ENCODE measurements around the gene CCNL2.

DNA sequence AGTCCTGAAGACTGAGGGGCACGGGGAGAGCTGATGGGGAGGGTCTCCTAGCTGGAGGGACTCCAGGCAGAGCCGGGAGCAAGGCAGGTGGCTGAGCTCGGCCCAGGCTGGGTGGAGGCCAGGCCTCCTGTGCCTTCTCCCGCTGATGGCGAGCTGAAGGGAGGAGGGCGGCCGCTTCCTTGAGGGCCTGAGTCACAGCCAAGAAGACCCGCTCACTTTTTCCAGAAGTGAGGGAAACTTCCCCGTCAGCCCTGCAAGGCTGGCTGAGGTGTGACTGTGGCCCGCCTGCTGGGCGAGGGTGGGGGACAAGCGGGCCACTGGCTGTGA lies 34.6 kb upstream of the CCNL2 start:
- TF ChIP-seq, protein P1, sequence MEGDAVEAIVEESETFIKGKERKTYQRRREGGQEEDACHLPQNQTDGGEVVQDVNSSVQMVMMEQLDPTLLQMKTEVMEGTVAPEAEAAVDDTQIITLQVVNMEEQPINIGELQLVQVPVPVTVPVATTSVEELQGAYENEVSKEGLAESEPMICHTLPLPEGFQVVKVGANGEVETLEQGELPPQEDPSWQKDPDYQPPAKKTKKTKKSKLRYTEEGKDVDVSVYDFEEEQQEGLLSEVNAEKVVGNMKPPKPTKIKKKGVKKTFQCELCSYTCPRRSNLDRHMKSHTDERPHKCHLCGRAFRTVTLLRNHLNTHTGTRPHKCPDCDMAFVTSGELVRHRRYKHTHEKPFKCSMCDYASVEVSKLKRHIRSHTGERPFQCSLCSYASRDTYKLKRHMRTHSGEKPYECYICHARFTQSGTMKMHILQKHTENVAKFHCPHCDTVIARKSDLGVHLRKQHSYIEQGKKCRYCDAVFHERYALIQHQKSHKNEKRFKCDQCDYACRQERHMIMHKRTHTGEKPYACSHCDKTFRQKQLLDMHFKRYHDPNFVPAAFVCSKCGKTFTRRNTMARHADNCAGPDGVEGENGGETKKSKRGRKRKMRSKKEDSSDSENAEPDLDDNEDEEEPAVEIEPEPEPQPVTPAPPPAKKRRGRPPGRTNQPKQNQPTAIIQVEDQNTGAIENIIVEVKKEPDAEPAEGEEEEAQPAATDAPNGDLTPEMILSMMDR (IDR thresholded peaks at IDR 0.05), result no peak
- no peak for TF ChIP-seq POLR2A (IDR thresholded peaks at IDR 0.05)

Measured in ovary (tissue), 3 donors.